Ishikawa (cell line): ENCODE data around the gene SYCE3.

Experiments
- EP300 ChIP-seq: IDR thresholded peaks from 2 replicates; pipeline ENCODE4 v1.6.1; 2012; ENCODE audit warnings: borderline replicate concordance
- RAD21 ChIP-seq: IDR thresholded peaks from 2 replicates; pipeline ENCODE4 v1.6.1; 2012; ENCODE audit warnings: low read depth
- TAF1 ChIP-seq: IDR thresholded peaks from 2 replicates; pipeline ENCODE4 v1.6.1; 2012; ENCODE audit warnings: low read depth, mild to moderate bottlenecking

GRCh38 chr22:50531546-50531961 is 31.2 kb downstream of the SYCE3 start:
- TF ChIP-seq EP300 = no peak
- no peak for TF ChIP-seq RAD21
- no peak for TF ChIP-seq TAF1
